SK-N-SH (cell line): ENCODE measurements around the gene PRDX4.
"Not testable (repeated sequence)": the region's sequence is repeated elsewhere in the genome, so short reads cannot be mapped to it uniquely, and the experiment has no call there.

Source experiments
- CTCF ChIP-seq: fragments of 200-600 bp; sonication (generic); IDR thresholded peaks from 2 replicates; pipeline ENCODE4 v1.6.1; 2017; ENCODE audit warnings: antibody characterized with exemption, mild to moderate bottlenecking, moderate library complexity
- ELF1 ChIP-seq: IDR thresholded peaks from 2 replicates; pipeline ENCODE4 v1.4.0; 2012
- FOXM1 ChIP-seq: IDR thresholded peaks from 2 replicates; pipeline ENCODE4 v1.4.0; 2012; ENCODE audit warnings: low read depth, mild to moderate bottlenecking
- IRF3 ChIP-seq: fragments of 150-350 bp; IDR thresholded peaks from 2 replicates; pipeline ENCODE4 v1.6.1; 2016; ENCODE audit warnings: mild to moderate bottlenecking, low read depth, low read length
- MXI1 ChIP-seq: IDR thresholded peaks from 2 replicates; pipeline ENCODE4 v1.6.1; 2012; ENCODE audit warnings: mild to moderate bottlenecking, low read depth, low read length, improper control_type of control experiment
- POLR2AphosphoS5 ChIP-seq: IDR thresholded peaks from 2 replicates; pipeline ENCODE4 v1.6.1; 2012; ENCODE audit warnings: low read depth, low read length
- TCF12 ChIP-seq: IDR thresholded peaks from 2 replicates; pipeline ENCODE4 v1.4.0; 2012
- USF2 ChIP-seq: fragments of 150-350 bp; IDR thresholded peaks from 2 replicates; pipeline ENCODE4 v1.6.1; 2017; ENCODE audit warnings: antibody characterized with exemption, low read length, low read depth, borderline replicate concordance

- not testable (repeated sequence) for TF ChIP-seq POLR2AphosphoS5, FOXM1, CTCF, ELF1, IRF3, MXI1, USF2, TCF12
Measured at GRCh38 chrX:23676486-23676885, 9.2 kb downstream of the PRDX4 start.
